ENCODE measurements around the gene PAGE2.
"Not testable (repeated sequence)": the region's sequence is repeated elsewhere in the genome, so short reads cannot be mapped to it uniquely, and the experiment has no call there.

The PAGE2 gene

GRCh38 chrX:55088795-55089489, at the start of gene PAGE2:
Gene PAGE2, plus strand, starts transcription at chrX:55089018. Its CDS starts 1,003 bp downstream, at chrX:55090021.
- no peak for DNase-seq

GRCh38 chrX:55039471-55039870, 49.3 kb upstream of the PAGE2 start:
- DNase-seq = no peak

- no peak for DNase-seq
These were observed 47.3 kb upstream of the PAGE2 start for GRCh38 chrX:55041514-55041913.

- not testable (repeated sequence) for DNase-seq
These were observed 38.2 kb upstream of the PAGE2 start for GRCh38 chrX:55050599-55050998.

- no peak for DNase-seq
These were observed 31.8 kb upstream of the PAGE2 start for GRCh38 chrX:55056820-55057674.

- DNase-seq = no peak
These were observed 31.1 kb upstream of the PAGE2 start for GRCh38 chrX:55057675-55058249.

- not testable (repeated sequence) for DNase-seq
These were observed 21.6 kb upstream of the PAGE2 start for GRCh38 chrX:55067180-55067579.

- DNase-seq = no peak
These were observed 16.5 kb upstream of the PAGE2 start for GRCh38 chrX:55072286-55072685.

GRCh38 chrX:55074851-55075467, 13.9 kb upstream of the PAGE2 start, which contains the start of gene PAGE2B:
Gene PAGE2B, plus strand, starts transcription at chrX:55075030. Its CDS starts 1,012 bp downstream, at chrX:55076042.
- no peak for DNase-seq

GRCh38 chrX:55098691-55099090, 9.9 kb downstream of the PAGE2 start:
- DNase-seq = no peak

- DNase-seq = no peak
These were observed 10.3 kb downstream of the PAGE2 start for GRCh38 chrX:55099162-55099561.

GRCh38 chrX:55102754-55103153, 13.9 kb downstream of the PAGE2 start:
- DNase-seq = no peak

GRCh38 chrX:55107262-55107661, 18.4 kb downstream of the PAGE2 start:
- no peak for DNase-seq

- no peak for DNase-seq
These were observed 19.1 kb downstream of the PAGE2 start for GRCh38 chrX:55107911-55108310.

GRCh38 chrX:55109306-55109705, 20.5 kb downstream of the PAGE2 start:
- no peak for DNase-seq

GRCh38 chrX:55111578-55112254, 22.9 kb downstream of the PAGE2 start:
- no peak for DNase-seq

- not testable (repeated sequence) for DNase-seq
These were observed 27.8 kb downstream of the PAGE2 start for GRCh38 chrX:55116589-55116988.

GRCh38 chrX:55118574-55118973, 29.8 kb downstream of the PAGE2 start:
- DNase-seq = no peak

GRCh38 chrX:55119271-55119670, 30.5 kb downstream of the PAGE2 start:
- no peak for DNase-seq

- no peak for DNase-seq
These were observed 30.9 kb downstream of the PAGE2 start for GRCh38 chrX:55119712-55120111.

GRCh38 chrX:55120761-55121358, 32.0 kb downstream of the PAGE2 start:
- no peak for DNase-seq

GRCh38 chrX:55123900-55124299, 35.1 kb downstream of the PAGE2 start:
- no peak for DNase-seq

All from SIG-M5 (cell line).